T-helper 1 cell treated with Interleukin-12 subunit alpha and Interleukin-12 subunit beta and Interleukin-4 antibody, amounts not matched to agents 30 ng/mL and 1 ng/mL, for 36 hours (primary cell): Measurements from ENCODE around the gene TTLL11. TPM values are rescaled to one million over a fixed set of nuclear protein-coding genes. Genes with fewer than 3 reads are reported as not detected.

Source experiments
- intact Hi-C: fragments of 100-400 bp; cut with micrococcal nuclease; formaldehyde crosslinking; loops from one replicate; pipeline ENCODE4 v1.15.1; 2024
- total RNA-seq: library from RNA; stranded (reverse); gene quantifications from 2 replicates; pipeline ENCODE4 v1.2.3, GENCODE V29; 2022

Gene TTLL11
- total RNA-seq: 2.8 and 4.2 TPM in 2 replicates

GRCh38 chr9:122092611-122093506 is at the start of gene TTLL11:
TSS of gene TTLL11 (minus strand) at chr9:122093308. CDS start at chr9:122093148, 160 bp downstream.
- intact Hi-C loops: loop anchor here (1.0 to 10.0 kb wide), 8 partner anchors 126 to 1242 kb away; partner anchors contain the start of genes MRRF, PDCL, RBM18 and RC3H2

DNA sequence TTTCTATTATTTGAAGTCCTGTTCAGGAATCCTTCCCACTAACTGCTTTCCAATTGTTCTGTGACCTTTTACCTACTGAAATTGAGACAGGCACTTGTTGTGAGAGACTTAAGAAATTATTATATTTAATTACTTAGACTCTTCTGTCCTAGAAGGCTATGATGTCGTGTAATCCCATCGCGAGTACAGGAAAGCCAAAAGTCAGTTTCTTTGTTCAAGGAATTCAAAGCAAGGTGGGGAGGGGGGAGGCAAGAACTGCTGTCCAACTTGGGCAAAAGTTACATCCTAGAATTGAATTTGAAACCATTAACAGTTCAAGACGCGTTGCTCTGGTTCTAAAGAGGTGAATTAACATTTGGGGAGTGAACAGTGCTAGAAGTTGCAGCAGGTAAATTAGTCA is 48.6 kb upstream of the TTLL11 start:
- intact Hi-C loops: no loop called here

- intact Hi-C loops: no loop called here
Measured at GRCh38 chr9:122140368-122141193, 47.5 kb upstream of the TTLL11 start.

DNA sequence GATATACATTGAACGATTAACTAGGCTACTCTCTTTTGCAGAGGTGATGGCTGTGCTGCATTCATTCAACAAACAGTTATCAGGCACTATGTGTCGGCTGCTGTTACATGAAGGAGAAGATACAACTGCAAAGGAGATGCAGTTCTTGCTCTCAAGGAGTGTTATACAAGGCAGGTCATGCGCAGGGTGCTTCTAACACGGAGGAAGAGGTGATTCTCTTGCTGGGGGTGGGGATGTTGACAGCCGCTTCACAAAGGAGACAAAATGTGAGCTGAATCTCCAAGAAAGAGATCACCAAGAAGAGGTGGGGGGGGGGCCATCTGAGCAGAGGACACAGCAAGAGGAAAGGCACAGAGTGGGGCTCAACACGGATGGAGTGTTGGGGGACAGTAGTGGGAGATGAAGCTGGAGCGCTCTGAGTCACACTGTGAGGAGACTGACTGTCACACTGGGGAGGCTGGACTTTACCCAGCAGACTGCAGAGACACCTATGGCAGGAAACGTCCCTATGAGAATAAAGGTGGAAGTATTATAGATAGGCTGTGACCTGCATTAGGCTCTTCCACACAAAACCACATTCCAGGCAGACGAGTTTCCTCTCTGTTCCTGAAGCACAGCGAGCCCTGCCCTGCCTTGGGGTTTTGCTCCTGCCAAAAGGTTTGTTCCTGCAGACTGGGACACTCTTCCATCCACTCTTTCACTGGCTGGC is 45.6 kb upstream of the TTLL11 start:
- intact Hi-C loops: no loop called here

DNA sequence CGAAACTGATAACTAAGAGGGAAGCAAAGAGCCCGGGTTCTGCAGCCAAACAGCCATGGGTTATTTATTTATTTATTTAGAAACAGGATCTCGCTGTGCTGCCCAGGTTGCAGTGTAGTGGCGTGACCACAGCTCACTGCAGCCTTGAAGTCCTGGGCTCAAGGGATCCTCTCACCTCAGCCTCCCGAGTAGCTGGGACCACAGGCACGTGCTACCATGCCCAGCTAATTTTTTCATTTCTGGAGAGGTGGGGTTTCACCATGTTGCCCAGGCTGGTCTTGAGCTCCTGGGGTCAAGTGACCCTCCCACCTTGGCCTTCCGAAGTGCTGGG is 42.4 kb upstream of the TTLL11 start:
- intact Hi-C loops: no loop called here

DNA sequence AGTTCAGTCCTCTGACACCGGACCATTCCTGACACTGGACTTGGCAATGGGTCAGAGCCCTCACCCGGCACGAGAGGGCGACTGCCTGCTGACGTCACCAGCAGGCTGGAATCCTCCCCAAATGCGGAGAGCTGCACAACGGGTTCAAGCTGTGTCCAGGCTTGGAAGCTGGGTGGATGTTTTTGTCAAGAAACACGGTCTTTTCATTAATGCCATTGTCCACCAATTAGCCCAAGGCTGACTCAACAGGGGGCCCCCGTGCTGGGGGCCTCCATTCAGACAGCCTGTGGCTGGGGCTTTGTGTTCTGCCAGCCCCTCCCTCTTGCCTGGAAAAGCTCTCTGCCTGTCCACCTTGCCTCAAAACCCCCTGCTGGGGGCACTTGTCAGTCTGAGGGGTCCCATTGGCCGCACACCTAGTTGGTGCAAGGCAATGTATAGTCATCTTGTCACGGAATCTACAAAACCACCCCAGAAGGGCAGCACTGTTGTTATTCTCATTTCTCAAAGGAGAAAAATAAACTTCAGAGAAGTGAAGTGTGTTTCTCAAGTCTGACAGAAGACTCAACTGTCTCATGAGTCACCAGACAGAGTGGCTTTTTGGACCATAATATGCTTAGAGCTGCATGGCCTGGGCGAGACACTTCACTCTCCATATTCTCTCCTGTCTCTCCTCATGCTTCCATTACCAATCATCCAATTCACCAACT is 41.9 kb upstream of the TTLL11 start:
- intact Hi-C loops: no loop called here

DNA sequence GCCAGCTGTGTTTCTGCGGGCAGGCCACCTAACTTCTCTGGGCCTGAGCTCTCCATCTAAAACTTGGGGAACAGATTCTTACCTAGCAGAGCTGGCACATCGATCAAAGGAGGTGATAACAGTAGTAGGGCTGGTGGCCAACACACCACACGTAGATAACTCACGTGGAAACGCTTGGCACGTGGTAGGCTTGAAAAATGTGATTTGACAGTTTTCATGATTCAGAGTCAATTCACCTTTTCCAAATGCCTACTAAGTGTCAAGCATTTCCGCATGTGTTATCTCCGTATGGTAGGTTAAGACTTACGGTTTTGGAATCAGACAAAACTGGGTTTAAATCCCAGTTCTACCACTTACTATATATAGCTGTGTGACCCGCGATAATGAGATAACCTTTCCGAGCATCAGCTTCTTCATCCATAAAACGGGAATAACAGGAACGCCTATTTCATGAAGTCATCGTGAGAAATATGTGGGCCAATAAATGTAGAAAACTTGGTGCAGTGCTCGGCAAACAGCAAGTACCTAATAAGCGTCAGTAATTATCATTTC is 41.0 kb upstream of the TTLL11 start:
- intact Hi-C loops: no loop called here

DNA sequence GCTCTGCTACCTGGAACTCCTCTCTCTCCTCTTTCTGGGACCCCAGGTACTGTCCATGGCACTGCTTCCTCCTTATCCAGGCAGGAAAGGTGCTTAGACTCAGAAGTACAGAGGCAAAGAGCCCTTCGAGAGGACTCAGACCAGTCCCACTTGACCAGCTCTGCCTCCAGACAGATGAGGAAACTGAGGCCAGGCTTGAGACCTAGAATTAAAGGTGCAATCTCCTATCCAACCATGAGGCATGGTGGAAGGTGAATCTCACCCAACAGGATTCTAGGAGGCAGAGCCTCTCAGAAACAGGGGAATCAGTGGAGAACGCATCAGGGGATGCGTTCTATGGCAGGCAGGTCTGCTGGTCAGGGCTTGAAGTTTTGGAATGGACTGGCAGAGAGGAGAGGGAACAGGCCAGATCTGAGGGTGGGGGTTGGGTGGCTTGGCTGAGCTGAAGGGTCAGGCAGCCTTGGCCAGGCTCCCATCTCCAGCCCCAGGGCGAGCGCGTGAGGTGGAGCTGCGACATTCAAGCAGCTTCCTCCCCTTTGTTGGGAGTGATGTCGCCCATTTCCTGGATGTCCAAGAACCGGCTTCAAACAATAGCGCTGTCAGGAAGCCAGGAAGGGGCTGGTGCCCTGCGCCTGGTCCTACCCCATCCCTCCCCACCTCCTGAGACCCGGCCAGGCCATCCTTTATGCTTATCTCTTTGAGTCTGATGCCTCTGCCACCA is 40.3 kb upstream of the TTLL11 start:
- intact Hi-C loops: no loop called here

GRCh38 chr9:122132539-122132938 is 39.4 kb upstream of the TTLL11 start:
- intact Hi-C loops: no loop called here

DNA sequence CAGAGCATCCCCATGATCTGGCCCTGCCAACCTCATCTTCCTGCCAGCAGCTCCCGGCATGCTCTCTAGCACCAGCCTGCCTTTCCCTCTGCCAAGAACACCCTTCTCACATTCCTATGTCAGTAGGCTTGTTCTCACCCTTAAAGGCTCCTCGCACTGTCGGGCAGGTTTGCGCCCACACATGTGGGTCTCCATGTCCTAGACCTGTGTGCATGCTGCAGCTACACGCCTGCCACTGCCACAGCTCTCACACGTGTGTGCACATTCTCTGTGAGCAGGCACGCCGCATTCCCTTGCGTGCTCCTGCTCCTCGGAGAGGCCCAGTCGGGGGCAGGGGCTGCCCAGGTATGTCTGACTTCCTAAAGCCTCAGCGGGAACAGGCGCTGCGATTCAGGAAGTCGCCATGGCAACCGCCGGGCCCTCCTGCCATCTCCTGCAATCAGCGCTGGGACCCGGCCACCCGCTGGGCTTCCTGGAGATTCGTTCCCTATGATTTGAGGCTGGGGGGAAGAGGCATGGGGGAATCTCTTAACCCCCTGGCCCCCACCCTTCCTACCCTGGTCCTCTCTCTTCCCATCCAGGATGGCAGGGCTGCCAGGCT is 38.4 kb upstream of the TTLL11 start:
- intact Hi-C loops: no loop called here

DNA sequence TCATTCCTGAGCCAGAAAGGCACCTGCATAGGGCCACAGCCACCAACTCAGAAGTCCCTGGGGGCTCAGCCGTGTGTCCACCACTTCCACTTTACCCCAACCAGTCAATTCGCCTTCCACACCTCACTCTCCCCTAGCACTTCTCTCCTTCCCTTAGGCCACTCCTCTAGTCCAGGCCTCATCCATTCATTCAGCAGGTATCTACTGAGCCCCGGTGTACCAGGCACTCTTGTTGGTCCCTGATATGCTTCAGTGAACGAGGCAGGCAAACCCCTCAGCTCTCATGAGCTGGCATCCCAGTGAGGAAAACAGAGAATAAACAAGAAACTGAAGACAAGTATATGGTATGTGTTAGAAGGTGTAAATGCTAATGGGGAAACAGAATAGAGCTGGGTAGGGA is 37.7 kb upstream of the TTLL11 start:
- intact Hi-C loops: no loop called here

GRCh38 chr9:122129969-122130368 is 36.9 kb upstream of the TTLL11 start:
- intact Hi-C loops: no loop called here

DNA sequence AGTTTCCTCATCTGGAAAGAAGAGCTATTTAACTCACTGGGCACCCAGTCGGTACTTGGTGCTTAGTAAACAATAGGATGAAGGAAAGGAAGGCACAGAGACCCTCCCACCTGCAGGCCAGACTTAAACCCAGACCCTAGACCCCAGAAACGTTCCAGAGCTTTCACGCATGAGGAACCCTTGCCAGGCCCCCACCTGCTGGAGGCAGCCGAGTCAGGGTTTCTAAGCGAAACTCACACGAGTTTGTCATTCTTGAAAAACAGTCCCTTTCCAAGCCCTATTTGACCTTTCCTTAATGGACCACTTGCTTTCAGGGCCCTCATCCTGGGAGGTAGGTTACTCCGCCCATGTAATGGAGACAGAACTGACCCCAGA is 35.8 kb upstream of the TTLL11 start:
- intact Hi-C loops: no loop called here

GRCh38 chr9:122128007-122128968 is 35.2 kb upstream of the TTLL11 start:
- intact Hi-C loops: no loop called here

GRCh38 chr9:122127396-122127798 is 34.3 kb upstream of the TTLL11 start:
- intact Hi-C loops: no loop called here

GRCh38 chr9:122126331-122127261 is 33.5 kb upstream of the TTLL11 start:
- intact Hi-C loops: no loop called here
